ENCODE results near the gene C8G.

C8G gene

GRCh38 chr9:136958473-136958872, 13.4 kb downstream of the C8G start:
- TF ChIP-seq GATA3 (IDR thresholded peaks at IDR 0.05; ENCODE audit: low read depth, low read length): no peak
- no peak for TF ChIP-seq GATA2 (IDR thresholded peaks at IDR 0.05; ENCODE audit: low read depth, low read length)

- TF ChIP-seq GATA3 (IDR thresholded peaks at IDR 0.05; ENCODE audit: low read depth, low read length) (no peak), GATA2 (IDR thresholded peaks at IDR 0.05; ENCODE audit: low read depth, low read length) (no peak)
These were observed 14.1 kb downstream of the C8G start for GRCh38 chr9:136958898-136959850.

GRCh38 chr9:136960212-136960937, 15.3 kb downstream of the C8G start:
- no peak for TF ChIP-seq GATA3 (IDR thresholded peaks at IDR 0.05; ENCODE audit: low read depth, low read length)
- TF ChIP-seq GATA2 (IDR thresholded peaks at IDR 0.05; ENCODE audit: low read depth, low read length): no peak

- no peak for TF ChIP-seq GATA2 (IDR thresholded peaks at IDR 0.05; ENCODE audit: low read depth, low read length)
- no peak for TF ChIP-seq GATA3 (IDR thresholded peaks at IDR 0.05; ENCODE audit: low read depth, low read length)
These were observed 15.9 kb downstream of the C8G start for GRCh38 chr9:136960938-136961275.

GRCh38 chr9:136961279-136962065, 16.4 kb downstream of the C8G start:
- TF ChIP-seq GATA3 (IDR thresholded peaks at IDR 0.05; ENCODE audit: low read depth, low read length) (no peak), GATA2 (IDR thresholded peaks at IDR 0.05; ENCODE audit: low read depth, low read length) (no peak)

GRCh38 chr9:136962163-136962562, 17.1 kb downstream of the C8G start:
- no peak for TF ChIP-seq GATA2 (IDR thresholded peaks at IDR 0.05; ENCODE audit: low read depth, low read length)
- no peak for TF ChIP-seq GATA3 (IDR thresholded peaks at IDR 0.05; ENCODE audit: low read depth, low read length)

GRCh38 chr9:136962701-136963248, 17.7 kb downstream of the C8G start:
- TF ChIP-seq GATA2 (IDR thresholded peaks at IDR 0.05; ENCODE audit: low read depth, low read length) (no peak), GATA3 (IDR thresholded peaks at IDR 0.05; ENCODE audit: low read depth, low read length) (no peak)

GRCh38 chr9:136963341-136963740, 18.3 kb downstream of the C8G start:
- TF ChIP-seq GATA3 (IDR thresholded peaks at IDR 0.05; ENCODE audit: low read depth, low read length) (no peak), GATA2 (IDR thresholded peaks at IDR 0.05; ENCODE audit: low read depth, low read length) (no peak)

- TF ChIP-seq GATA2 (IDR thresholded peaks at IDR 0.05; ENCODE audit: low read depth, low read length): no peak
- no peak for TF ChIP-seq GATA3 (IDR thresholded peaks at IDR 0.05; ENCODE audit: low read depth, low read length)
These were observed 18.7 kb downstream of the C8G start for GRCh38 chr9:136963751-136964150.

GRCh38 chr9:136964171-136964689, 19.2 kb downstream of the C8G start:
- TF ChIP-seq GATA3 (IDR thresholded peaks at IDR 0.05; ENCODE audit: low read depth, low read length) (no peak), GATA2 (IDR thresholded peaks at IDR 0.05; ENCODE audit: low read depth, low read length) (no peak)

- TF ChIP-seq GATA2 (IDR thresholded peaks at IDR 0.05; ENCODE audit: low read depth, low read length): no peak
These were observed 19.9 kb downstream of the C8G start for GRCh38 chr9:136964833-136965422.

- TF ChIP-seq GATA3 (IDR thresholded peaks at IDR 0.05; ENCODE audit: low read depth, low read length) (no peak), GATA2 (IDR thresholded peaks at IDR 0.05; ENCODE audit: low read depth, low read length) (no peak)
These were observed 20.9 kb downstream of the C8G start for GRCh38 chr9:136965771-136966484.

All from SH-SY5Y (cell line).